ENCODE results near the gene WDR45B.

The WDR45B gene

GRCh38 chr17:82675476-82676245, 27.4 kb upstream of the WDR45B start:
- H3K36me3 ChIP-seq, result no peaks in the 10 kb centered on the region
- no peaks in the 10 kb centered on the region for H3K9me3 ChIP-seq (ENCODE audit: severe bottlenecking)
- H3K27me3 ChIP-seq (ENCODE audit: insufficient read depth, low read depth, severe bottlenecking), result no peaks in the 10 kb centered on the region
- DNase-seq, result no peak
- no peak overlapping the region for H3K4me3 ChIP-seq (ENCODE audit: low read depth, low read length)
- H3K27ac ChIP-seq, result no peak overlapping the region
- TF ChIP-seq, protein P1, sequence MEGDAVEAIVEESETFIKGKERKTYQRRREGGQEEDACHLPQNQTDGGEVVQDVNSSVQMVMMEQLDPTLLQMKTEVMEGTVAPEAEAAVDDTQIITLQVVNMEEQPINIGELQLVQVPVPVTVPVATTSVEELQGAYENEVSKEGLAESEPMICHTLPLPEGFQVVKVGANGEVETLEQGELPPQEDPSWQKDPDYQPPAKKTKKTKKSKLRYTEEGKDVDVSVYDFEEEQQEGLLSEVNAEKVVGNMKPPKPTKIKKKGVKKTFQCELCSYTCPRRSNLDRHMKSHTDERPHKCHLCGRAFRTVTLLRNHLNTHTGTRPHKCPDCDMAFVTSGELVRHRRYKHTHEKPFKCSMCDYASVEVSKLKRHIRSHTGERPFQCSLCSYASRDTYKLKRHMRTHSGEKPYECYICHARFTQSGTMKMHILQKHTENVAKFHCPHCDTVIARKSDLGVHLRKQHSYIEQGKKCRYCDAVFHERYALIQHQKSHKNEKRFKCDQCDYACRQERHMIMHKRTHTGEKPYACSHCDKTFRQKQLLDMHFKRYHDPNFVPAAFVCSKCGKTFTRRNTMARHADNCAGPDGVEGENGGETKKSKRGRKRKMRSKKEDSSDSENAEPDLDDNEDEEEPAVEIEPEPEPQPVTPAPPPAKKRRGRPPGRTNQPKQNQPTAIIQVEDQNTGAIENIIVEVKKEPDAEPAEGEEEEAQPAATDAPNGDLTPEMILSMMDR (IDR thresholded peaks at IDR 0.05; ENCODE audit: low read depth, low read length), result no peak

GRCh38 chr17:82674656-82675475, 26.6 kb upstream of the WDR45B start:
- Histone ChIP-seq H3K9me3 (ENCODE audit: severe bottlenecking) (no peaks in the 10 kb centered on the region), H3K27ac (no peak overlapping the region), H3K27me3 (ENCODE audit: insufficient read depth, low read depth, severe bottlenecking) (no peaks in the 10 kb centered on the region), H3K36me3 (no peaks in the 10 kb centered on the region), H3K4me3 (ENCODE audit: low read depth, low read length) (no peak overlapping the region)
- TF ChIP-seq, protein P1 (IDR thresholded peaks at IDR 0.05; ENCODE audit: low read depth, low read length), result no peak
- no peak for DNase-seq

DNA sequence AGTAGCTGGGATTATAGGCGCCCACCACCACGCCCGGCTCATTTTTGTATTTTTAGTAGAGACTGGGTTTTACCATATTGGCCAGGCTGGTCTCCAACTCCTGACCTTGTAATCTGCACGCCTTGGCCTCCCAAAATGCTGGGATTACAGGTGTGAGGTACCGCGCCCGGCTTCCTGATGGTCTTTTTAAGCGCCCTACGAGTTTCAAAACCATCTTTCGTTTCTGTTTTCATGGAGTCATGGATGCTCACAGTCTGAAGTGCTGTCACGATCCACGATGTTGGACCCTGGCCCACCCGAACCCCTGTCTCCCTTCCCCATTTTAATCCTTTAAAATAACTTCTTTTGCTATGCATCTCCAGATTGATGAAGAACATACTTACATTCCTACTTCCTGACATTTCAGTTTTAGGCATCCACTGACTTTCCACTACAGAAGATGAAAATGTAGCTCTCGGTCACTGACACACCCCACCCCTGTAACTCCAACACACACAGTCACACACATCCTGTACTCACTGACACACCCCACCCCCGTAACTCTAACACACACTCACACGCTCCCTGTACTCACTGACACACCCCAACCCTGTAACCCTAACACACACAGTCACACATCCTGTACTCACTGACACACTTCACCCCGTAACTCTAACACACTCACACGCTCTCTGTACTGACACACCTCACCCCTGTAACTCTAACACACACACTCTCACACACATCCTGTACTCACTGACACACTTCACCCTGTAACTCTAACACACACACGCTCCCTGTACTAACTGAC, 22.6 kb upstream of the WDR45B start:
- DNase-seq, result no peak
- no peaks in the 10 kb centered on the region for H3K27me3 ChIP-seq (ENCODE audit: insufficient read depth, low read depth, severe bottlenecking)
- H3K9me3 ChIP-seq (ENCODE audit: severe bottlenecking), result no peaks in the 10 kb centered on the region
- no peak overlapping the region for H3K27ac ChIP-seq
- no peak overlapping the region for H3K4me3 ChIP-seq (ENCODE audit: low read depth, low read length)
- no peaks in the 10 kb centered on the region; the same call in 1 of the 2 replicates for H3K36me3 ChIP-seq
- TF ChIP-seq, protein P1 (IDR thresholded peaks at IDR 0.05; ENCODE audit: low read depth, low read length), result no peak

DNA sequence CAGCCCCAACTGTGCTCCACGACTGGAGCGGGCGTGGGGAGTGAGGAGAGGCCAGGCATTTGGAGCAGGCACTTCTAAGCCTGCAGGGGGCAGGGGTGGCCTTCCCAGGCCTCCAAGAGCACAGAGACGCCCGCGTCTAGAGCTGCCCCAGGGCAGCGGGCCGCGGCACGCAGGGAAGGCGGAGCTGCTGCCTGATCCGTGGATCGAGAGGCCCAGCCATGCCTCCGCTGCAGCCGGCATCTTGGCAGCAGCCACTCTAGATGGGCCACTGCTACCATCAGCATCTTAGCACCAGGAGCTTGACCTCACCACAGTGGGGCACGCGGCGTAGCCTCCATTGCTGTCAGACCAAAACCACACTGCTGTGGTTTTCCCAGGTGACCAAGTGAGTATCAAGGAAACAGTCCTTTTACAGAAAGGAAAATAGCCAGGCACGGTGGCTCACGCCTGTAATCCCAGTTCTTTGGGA, 20.4 kb upstream of the WDR45B start:
- H3K27me3 ChIP-seq (ENCODE audit: insufficient read depth, low read depth, severe bottlenecking), result no peaks in the 10 kb centered on the region
- H3K27ac ChIP-seq, result peak overlapping the region; percentile 13
- H3K4me3 ChIP-seq (ENCODE audit: low read depth, low read length), result no peak overlapping the region
- TF ChIP-seq, protein P1 (IDR thresholded peaks at IDR 0.05; ENCODE audit: low read depth, low read length), result peak; percentile 98
- no peaks in the 10 kb centered on the region; the same call in 1 of the 2 replicates for H3K36me3 ChIP-seq
- DNase-seq, result peak; percentile 92
- H3K9me3 ChIP-seq (ENCODE audit: severe bottlenecking), result no peaks in the 10 kb centered on the region

DNA sequence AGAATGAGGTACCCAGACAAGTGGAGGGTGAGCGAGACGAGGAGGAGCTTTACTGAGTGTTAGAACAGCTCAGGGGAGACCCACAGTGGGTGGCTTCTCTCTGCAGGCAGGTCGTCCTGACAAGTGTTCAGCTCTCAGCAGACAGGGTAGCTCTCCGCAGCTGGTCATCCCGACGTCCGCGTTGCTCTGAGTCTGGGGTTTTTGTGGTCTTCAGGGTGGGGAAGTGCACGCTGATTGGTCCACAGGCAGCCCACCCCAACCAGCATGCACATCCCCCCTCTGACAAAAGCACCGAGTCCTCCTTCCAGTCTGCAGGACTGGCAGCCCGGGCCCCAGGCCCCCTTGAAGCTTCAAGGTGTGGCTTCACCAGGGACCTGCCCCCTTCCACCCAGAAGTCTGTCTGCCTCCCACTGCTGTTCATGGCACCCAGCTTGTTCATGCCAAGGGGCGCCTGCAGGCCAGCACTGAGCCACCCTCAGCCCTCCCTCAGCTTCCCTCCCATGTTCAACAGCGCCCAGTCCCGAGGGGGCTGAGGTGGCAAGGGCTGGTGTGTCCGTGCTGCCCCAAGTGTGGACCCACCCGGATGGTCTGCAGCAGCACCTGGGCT, 19.9 kb upstream of the WDR45B start:
- no peaks in the 10 kb centered on the region for H3K27me3 ChIP-seq (ENCODE audit: insufficient read depth, low read depth, severe bottlenecking)
- no peak for DNase-seq
- TF ChIP-seq, protein P1 (IDR thresholded peaks at IDR 0.05; ENCODE audit: low read depth, low read length), result no peak
- H3K4me3 ChIP-seq (ENCODE audit: low read depth, low read length), result no peak overlapping the region
- no peaks in the 10 kb centered on the region for H3K9me3 ChIP-seq (ENCODE audit: severe bottlenecking)
- H3K36me3 ChIP-seq, result no peaks in the 10 kb centered on the region; the same call in 1 of the 2 replicates
- no peak overlapping the region for H3K27ac ChIP-seq
